Loucy (cell line): ENCODE measurements around the gene ZNF679.
"Not testable (repeated sequence)": the region's sequence is repeated elsewhere in the genome, so short reads cannot be mapped to it uniquely, and the experiment has no call there.

Experiments
- CTCF ChIP-seq: fragments of 200-600 bp; sonication (generic); conservative IDR thresholded peaks from 2 replicates; pipeline ENCODE4 v1.5.1; 2014; ENCODE audit warnings: mild to moderate bottlenecking, antibody characterized with exemption, low read length
- EZH2phosphoT487 ChIP-seq: fragments of 200-600 bp; IDR thresholded peaks from 2 replicates; pipeline ENCODE4 v1.6.1; 2018; ENCODE audit warnings: antibody characterized with exemption, mild to moderate bottlenecking, moderate library complexity, borderline replicate concordance

GRCh38 chr7:64316031-64316742 is 87.9 kb downstream of the ZNF679 start:
- TF ChIP-seq CTCF, EZH2phosphoT487: not testable (repeated sequence)
